ENCODE data around the gene CCL8.

GRCh38 chr17:34365340-34365739 is 46.1 kb downstream of the CCL8 start:
- TF ChIP-seq CTCF (IDR thresholded peaks at IDR 0.05 in 2 of 3, conservative IDR thresholded peaks at IDR 0.05 in 1 of 3; ENCODE audit: control insufficient read depth in 2 of 3, extremely low read depth in 1 of 3, insufficient read depth in 1 of 3, low read depth in 3 of 3, low read length in 3 of 3) (no peak), CREB1 (IDR thresholded peaks at IDR 0.05; ENCODE audit: low read depth) (no peak)
